Muscle layer of colon (tissue), 2 donors: Measurements from ENCODE around the gene ANTXR2.
"Not testable (repeated sequence)": the region's sequence is repeated elsewhere in the genome, so short reads cannot be mapped to it uniquely, and the experiment has no call there.

ENCODE experiments used
- H3K27ac ChIP-seq: one replicate; pipeline ENCODE4 v1.7.0; 2013; ENCODE audit warnings: low read depth, mild to moderate bottlenecking, low read length, moderate library complexity
- H3K27me3 ChIP-seq, 2 donors: one replicate each; pipeline ENCODE4 v1.7.0; 2013; ENCODE audit warnings: low read length in 2 of 2, mild to moderate bottlenecking in 2 of 2; ENCODE audit not compliant: insufficient read depth in 2 of 2, control insufficient read depth in 1 of 2
- H3K36me3 ChIP-seq: one replicate; pipeline ENCODE4 v1.7.0; 2013; ENCODE audit warnings: mild to moderate bottlenecking, low read length; ENCODE audit not compliant: insufficient read depth
- H3K4me1 ChIP-seq: one replicate; pipeline ENCODE4 v1.7.0; 2013; ENCODE audit warnings: mild to moderate bottlenecking, low read length; ENCODE audit not compliant: insufficient read depth
- H3K4me3 ChIP-seq, 2 donors: one replicate each; pipeline ENCODE4 v1.7.0; 2013; ENCODE audit warnings: low read length in 2 of 2, low read depth in 1 of 2, mild to moderate bottlenecking in 1 of 2, moderate library complexity in 1 of 2
- H3K9ac ChIP-seq: one replicate; pipeline ENCODE4 v1.7.0; 2013; ENCODE audit warnings: low read length
- H3K9me3 ChIP-seq: one replicate; pipeline ENCODE4 v1.7.0; 2013; ENCODE audit warnings: mild to moderate bottlenecking, low read length
- donor health status: abdominal sarcoma.
- donor health status: Adenocarcinoma of cecum.

The ANTXR2 gene

DNA sequence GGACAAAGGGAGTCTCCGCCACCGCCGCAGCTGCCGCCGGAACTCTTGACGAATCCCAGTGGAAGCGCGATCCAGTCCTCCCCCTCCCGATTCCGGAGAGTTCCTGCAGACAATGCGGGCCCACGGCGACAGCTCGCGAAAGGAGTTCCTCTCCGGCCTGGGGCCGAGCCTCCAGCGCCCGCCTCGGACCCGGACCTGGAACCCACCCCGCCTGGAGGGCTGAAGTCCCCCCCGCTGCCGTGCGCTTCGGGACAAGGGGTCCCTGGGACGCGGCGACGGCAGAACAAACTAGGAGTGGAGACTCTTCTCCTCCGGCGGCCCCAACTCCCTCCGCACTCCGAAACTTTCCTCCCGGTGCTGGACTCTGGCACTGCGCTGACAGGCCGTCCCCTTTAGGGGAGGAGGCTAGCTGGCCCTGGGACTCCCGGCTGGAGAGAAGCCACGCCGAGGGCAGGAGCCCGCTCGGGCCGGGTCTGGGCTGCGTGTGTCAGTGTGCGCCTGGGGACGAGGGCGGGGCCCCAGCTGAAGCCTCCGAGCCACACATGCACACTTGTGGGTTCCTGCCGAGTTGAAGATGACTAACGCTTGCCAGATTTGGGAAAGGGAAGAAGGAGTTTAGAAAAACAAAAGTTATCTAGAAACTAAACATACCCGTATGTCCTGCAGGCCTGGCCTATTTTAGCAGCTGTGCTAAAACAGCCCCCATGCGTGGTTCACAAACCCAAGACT is at the start of gene ANTXR2:
TSS of gene ANTXR2 (minus strand) at position 486 of the 729 bp plus-strand sequence. CDS start 669 bp downstream, outside the sequence.
- Histone ChIP-seq H3K9me3 (no peaks in the 10 kb centered on the region), H3K36me3 (peaks cover 13% of the 10 kb centered on the region), H3K4me1 (peaks cover 42% of the 10 kb centered on the region), H3K27me3 (no peaks in the 10 kb centered on the region), H3K27ac (peak within 1 kb of the TSS; percentile 94), H3K4me3 (peak within 1 kb of the TSS; percentile 71 to 92), H3K9ac (peak within 1 kb of the TSS; percentile 88)

DNA sequence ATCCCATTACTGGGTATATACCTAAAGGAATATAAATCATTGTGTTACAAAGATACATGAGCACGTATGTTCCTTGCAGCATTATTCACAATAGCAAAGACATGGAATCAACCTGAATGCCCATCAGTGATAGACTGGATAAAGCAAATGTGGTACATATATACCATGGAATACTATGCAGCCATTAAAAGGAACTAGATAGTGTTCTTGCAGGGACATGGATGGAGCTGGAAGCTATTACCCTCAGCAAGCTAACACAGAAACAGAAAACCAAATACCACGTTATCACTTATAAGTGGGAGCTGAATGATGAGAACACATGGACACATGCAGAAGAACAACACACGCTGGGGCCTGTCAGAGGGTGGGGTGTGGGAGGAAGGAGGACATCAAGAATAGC is 48.8 kb upstream of the ANTXR2 start:
- H3K9me3 ChIP-seq, H3K4me1 ChIP-seq, H3K27ac ChIP-seq, H3K27me3 ChIP-seq, H3K36me3 ChIP-seq, H3K9ac ChIP-seq, H3K4me3 ChIP-seq: not testable (repeated sequence)

DNA sequence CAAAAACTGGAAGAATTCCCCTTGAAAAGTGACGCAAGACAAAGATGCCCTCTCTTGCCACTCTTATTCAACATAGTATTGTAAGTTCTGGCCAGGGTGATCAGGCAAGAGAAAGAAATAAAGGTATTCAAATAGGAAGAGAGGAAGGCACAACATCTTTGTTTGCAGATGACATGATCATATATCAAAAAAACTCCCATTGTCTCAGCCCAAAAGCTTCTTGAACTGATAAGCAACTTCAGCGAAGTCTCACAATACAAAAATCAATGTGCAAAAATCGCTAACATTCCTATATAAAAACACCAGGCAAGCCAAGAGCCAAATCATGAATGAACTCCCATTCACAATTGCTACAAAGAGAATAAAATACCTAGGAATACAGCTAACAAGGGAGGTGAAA is 46.6 kb upstream of the ANTXR2 start:
- not testable (repeated sequence) for H3K4me1 ChIP-seq, H3K9me3 ChIP-seq, H3K9ac ChIP-seq, H3K27ac ChIP-seq, H3K36me3 ChIP-seq, H3K4me3 ChIP-seq, H3K27me3 ChIP-seq

DNA sequence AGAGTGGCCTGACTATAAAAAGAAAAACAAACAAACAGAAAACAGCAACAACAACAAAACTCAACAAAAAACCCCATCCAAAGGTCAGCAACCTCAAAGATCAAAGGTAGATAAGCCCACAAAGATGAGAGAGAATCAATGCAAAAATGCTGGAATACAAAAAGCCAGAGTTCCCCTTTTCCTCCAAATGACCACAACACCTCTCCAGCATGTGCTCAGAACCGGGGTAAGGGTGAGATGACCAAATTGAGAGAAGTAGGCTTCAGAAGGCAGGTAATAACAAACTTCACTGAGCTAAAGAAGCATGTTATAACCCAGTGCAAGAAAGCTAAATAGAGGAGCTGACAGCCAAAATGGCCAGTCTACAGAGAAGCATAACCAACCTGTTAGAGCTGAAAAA is 43.5 kb upstream of the ANTXR2 start:
- H3K9ac ChIP-seq, result no peak overlapping the region
- no peaks in the 10 kb centered on the region for H3K27me3 ChIP-seq
- no peaks in the 10 kb centered on the region for H3K4me1 ChIP-seq
- H3K4me3 ChIP-seq, result no peak overlapping the region
- no peak overlapping the region for H3K27ac ChIP-seq
- H3K36me3 ChIP-seq, result no peaks in the 10 kb centered on the region
- H3K9me3 ChIP-seq, result no peaks in the 10 kb centered on the region

DNA sequence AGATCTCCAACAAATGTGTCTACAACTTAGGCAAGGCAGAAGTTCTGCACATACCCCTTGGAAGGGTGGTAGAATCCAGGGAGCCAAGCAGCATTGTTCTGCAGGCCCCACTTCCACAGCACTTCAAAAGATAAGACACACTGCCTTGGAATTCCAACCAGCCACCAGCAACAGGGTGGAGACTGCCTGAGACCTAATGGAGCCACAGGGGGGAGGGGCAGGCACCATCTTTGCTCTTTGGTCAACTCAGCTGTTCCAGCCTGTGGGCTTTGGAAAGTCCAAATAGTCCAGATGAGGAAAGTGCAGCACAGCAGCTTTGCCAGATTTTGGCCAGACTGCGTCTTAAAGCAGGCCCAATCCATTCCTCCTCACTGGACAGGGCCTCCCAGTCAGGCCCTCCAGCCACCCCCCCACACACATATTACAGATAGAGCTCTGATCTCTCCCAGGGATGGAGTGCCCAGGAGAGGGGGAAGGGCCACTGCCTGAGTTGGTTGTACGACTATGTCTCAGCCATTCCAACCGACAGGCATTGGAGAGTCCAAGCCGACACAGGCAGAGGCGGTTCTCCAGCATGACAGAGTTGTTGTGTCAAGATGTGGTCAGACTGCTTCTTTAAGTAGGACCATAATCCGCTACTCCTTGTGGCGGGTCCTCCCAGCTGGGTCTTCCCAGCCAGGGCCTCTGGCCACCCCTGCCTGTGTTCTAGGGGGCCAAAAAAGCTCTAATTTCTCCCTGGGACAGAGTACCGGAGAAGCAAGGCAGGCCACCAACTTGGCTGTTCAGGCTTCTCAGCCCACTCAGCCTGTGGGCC is 42.5 kb upstream of the ANTXR2 start:
- no peaks in the 10 kb centered on the region for H3K36me3 ChIP-seq
- no peaks in the 10 kb centered on the region for H3K4me1 ChIP-seq
- no peak overlapping the region for H3K4me3 ChIP-seq
- H3K9ac ChIP-seq, result no peak overlapping the region
- H3K27ac ChIP-seq, result no peak overlapping the region
- H3K9me3 ChIP-seq, result no peaks in the 10 kb centered on the region
- no peaks in the 10 kb centered on the region for H3K27me3 ChIP-seq

DNA sequence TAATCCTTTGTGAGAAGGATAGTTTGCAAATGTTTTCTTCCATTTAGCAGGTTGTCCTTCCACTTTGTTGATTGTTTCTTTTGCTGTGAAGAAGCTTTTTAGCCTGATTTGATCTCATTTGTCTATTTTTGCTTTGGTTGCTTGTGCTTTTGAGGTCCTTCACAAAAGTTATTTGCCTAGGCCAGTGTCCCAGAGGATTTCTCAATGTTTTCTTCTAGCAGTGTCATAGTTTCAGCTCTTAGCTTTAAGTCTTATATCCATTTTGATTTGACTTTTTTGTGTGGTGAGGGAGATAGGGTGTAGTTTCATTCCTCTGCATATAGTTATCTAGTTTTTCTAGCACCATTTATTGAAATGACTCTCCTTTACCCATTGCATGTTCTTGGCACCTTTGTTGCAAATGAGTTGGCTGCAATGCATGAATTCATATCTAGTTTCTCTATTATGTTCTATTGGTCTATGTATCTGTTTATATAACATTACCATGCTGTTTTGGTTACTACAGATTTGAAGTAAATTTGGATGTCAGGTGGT is 41.8 kb upstream of the ANTXR2 start:
- no peak overlapping the region for H3K27ac ChIP-seq
- H3K9me3 ChIP-seq, result no peaks in the 10 kb centered on the region
- H3K4me3 ChIP-seq, result no peak overlapping the region
- no peaks in the 10 kb centered on the region for H3K4me1 ChIP-seq
- no peaks in the 10 kb centered on the region for H3K27me3 ChIP-seq
- H3K36me3 ChIP-seq, result no peaks in the 10 kb centered on the region
- H3K9ac ChIP-seq, result no peak overlapping the region

DNA sequence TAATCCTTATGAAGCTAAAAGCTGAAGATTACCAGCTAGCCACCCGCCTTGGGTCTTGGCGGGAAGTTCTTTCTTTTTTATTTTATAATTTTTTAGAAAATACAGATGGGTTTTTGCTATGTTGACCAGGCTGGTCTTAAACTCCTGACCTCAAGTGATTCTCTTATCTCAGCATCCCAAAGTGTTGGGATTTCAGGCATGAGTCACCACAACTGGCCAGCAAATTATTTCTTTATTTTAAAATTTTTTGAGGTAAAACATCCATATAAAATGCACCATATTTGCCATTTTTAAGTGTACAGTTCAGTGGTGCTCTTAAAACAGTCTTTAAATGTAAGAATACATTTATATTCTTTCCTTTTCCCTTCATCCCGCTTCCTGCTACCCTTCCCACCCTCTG is 40.6 kb upstream of the ANTXR2 start:
- no peaks in the 10 kb centered on the region for H3K9me3 ChIP-seq
- no peak overlapping the region for H3K27ac ChIP-seq
- no peaks in the 10 kb centered on the region for H3K36me3 ChIP-seq
- no peaks in the 10 kb centered on the region for H3K4me1 ChIP-seq
- no peaks in the 10 kb centered on the region for H3K27me3 ChIP-seq
- no peak overlapping the region for H3K9ac ChIP-seq
- no peak overlapping the region for H3K4me3 ChIP-seq

DNA sequence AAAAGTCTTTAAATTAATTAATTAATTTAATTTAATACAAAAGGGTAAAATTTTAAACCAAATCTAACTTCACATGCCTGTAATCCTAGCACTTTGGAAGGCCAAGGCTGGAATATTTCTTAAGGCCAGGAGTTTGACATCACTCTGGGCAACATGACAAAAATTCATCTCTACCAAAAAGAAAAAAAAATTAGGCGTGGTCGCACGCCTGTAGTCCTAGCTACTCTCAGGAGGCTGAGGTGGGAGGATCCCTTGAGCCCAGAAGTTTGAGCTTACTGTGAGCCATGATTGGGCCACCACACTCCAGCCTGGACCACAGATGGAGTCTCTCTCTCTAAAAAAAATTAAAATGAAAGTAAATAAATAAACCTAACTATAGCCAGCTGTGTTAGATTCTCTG is 39.2 kb upstream of the ANTXR2 start:
- Histone ChIP-seq H3K36me3 (no peaks in the 10 kb centered on the region), H3K27me3 (no peaks in the 10 kb centered on the region), H3K9me3 (no peaks in the 10 kb centered on the region), H3K9ac (no peak overlapping the region), H3K27ac (no peak overlapping the region), H3K4me3 (no peak overlapping the region), H3K4me1 (no peaks in the 10 kb centered on the region)

DNA sequence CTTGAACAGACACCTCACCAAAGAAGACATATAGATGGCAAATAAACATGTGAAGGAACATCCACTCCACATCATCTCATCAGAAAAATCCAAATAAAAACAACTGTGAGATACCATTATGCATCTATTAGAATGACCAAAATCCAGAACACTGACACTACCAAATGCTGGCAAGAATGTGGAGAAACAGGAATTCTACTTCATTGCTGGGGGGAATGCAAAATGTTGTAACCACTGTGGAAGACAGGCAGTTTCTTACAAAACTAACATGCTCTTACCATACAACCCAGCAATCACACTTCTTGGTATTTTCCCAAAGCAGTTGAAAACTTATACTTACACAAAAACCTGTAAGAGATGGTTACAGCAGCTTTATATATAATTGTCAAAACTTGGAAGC is 38.2 kb upstream of the ANTXR2 start:
- H3K4me1 ChIP-seq, result no peaks in the 10 kb centered on the region
- H3K9ac ChIP-seq, result no peak overlapping the region
- H3K9me3 ChIP-seq, result no peaks in the 10 kb centered on the region
- no peak overlapping the region for H3K27ac ChIP-seq
- H3K36me3 ChIP-seq, result no peaks in the 10 kb centered on the region
- no peak overlapping the region for H3K4me3 ChIP-seq
- H3K27me3 ChIP-seq, result no peaks in the 10 kb centered on the region

DNA sequence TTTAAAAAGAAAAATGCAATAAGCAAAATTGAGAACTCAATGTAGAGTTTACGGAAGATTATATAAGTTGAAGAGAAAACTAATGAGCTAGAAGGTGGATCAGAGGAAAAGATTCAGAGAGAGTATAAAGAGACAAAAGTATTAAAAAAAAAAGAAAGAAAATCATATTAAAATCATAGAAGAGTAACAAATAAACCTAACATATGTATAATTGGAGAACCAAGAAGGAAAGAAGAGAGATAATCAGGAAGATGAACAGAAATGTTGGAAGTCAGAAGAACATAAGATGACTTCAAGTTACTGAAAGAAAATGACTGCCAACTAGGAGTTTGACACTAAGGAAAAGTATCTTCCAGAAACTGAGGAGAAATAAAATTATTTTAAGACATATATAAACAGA is 34.3 kb upstream of the ANTXR2 start:
- no peaks in the 10 kb centered on the region for H3K4me1 ChIP-seq
- H3K36me3 ChIP-seq, result no peaks in the 10 kb centered on the region
- no peak overlapping the region for H3K27ac ChIP-seq
- no peak overlapping the region for H3K9ac ChIP-seq
- no peaks in the 10 kb centered on the region for H3K9me3 ChIP-seq
- no peak overlapping the region for H3K4me3 ChIP-seq
- H3K27me3 ChIP-seq, result no peaks in the 10 kb centered on the region

DNA sequence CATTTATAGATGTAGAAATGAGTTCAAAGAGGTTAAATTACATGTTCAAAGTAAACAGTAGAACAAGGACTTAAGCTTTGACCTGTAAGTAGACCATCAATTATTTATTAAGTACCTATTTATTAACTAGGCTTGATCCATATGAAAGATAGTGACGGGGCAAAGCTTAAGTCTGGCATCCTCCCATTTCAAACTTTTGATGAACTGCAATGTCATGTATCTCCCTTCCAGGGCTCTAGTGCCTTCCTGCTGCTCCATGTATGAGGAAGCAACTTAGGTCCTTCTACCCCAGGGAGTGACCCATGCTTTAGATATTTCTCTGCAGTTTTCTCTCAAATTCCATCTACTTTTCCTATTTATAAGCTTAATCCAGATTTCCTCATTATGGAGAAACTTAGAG is 31.9 kb upstream of the ANTXR2 start:
- H3K27me3 ChIP-seq, result no peaks in the 10 kb centered on the region
- no peaks in the 10 kb centered on the region for H3K9me3 ChIP-seq
- no peak overlapping the region for H3K9ac ChIP-seq
- no peak overlapping the region for H3K27ac ChIP-seq
- H3K36me3 ChIP-seq, result no peaks in the 10 kb centered on the region
- H3K4me1 ChIP-seq, result no peaks in the 10 kb centered on the region
- H3K4me3 ChIP-seq, result no peak overlapping the region
